Testis (tissue), 2 donors: ENCODE data around the gene WNT6.

Experiments used
- CTCF ChIP-seq, 3 experiments: fragments of 450-650 bp in 2 of 3; fragments of 200-600 bp in 1 of 3; sonication (generic) in 1 of 3; IDR thresholded peaks; one replicate each; pipeline ENCODE4 v1.5.1; 2016 to 2019; ENCODE audit warnings: antibody characterized with exemption in 3 of 3, mild to moderate bottlenecking in 2 of 3, moderate library complexity in 1 of 3
- POLR2A ChIP-seq: fragments of 450-650 bp; IDR thresholded peaks from one replicate; pipeline ENCODE4 v1.6.1; 2017; ENCODE audit warnings: antibody characterized with exemption, mild to moderate bottlenecking, moderate library complexity

- no peak for TF ChIP-seq POLR2A
- TF ChIP-seq CTCF (IDR thresholded peaks at IDR 0.05): no peak
Observed at GRCh38 chr2:218897394-218898108, 37.9 kb downstream of the WNT6 start.
